ENCODE measurements around the gene MAGIX.

DNA sequence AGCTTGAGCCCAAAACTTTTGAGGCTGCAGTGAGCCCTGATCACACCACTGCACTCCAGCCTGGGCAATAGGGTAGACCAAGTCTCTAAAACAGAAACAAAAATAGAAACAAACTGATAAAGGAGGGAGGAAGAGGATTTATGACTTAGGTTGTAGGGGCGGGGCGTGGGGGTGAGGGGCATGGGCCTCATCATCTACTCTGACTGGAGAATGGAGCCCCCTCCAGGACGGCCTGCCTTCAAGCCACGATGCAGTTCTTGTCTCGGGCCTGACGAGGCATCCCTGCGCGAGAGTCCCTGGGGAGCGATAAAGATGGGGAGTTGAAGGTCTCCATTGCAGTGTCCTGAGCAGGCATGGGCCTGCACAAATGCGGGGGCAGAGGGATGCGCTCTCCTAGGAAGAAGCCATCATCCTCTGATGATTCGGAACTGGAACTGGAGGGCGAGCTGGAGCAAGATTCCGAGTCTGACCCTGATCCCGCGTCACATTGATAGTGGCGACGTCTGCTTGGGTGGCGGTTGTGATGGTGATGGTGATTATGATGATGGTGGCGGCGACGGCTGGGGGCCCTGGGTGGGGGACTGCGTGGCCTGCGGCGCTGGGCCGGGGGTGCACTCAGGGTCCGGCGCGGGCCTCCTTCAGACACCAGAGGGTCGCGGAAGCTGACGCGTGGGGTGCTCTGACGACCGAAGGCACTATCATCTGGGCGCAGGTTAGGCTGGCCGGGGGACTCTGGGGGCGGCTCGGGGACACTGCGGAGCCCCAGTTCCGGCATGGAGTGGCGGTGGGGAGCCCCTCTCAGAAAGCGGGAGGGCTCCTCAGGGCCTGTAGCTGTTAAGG is 13.1 kb downstream of the MAGIX start:
- no peak for TF ChIP-seq POLR2A (IDR thresholded peaks at IDR 0.05)
- TF ChIP-seq, protein P1, sequence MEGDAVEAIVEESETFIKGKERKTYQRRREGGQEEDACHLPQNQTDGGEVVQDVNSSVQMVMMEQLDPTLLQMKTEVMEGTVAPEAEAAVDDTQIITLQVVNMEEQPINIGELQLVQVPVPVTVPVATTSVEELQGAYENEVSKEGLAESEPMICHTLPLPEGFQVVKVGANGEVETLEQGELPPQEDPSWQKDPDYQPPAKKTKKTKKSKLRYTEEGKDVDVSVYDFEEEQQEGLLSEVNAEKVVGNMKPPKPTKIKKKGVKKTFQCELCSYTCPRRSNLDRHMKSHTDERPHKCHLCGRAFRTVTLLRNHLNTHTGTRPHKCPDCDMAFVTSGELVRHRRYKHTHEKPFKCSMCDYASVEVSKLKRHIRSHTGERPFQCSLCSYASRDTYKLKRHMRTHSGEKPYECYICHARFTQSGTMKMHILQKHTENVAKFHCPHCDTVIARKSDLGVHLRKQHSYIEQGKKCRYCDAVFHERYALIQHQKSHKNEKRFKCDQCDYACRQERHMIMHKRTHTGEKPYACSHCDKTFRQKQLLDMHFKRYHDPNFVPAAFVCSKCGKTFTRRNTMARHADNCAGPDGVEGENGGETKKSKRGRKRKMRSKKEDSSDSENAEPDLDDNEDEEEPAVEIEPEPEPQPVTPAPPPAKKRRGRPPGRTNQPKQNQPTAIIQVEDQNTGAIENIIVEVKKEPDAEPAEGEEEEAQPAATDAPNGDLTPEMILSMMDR (IDR thresholded peaks at IDR 0.05), result no peak
